OCI-LY3 (cell line): Measurements from ENCODE around the gene CSKMT.
"Not testable (repeated sequence)": the region's sequence is repeated elsewhere in the genome, so short reads cannot be mapped to it uniquely, and the experiment has no call there.

Source experiments
- H2AFZ ChIP-seq: fragments of 200-600, 300-600 bp; shearing (Covaris generic); 2 replicates; pipeline ENCODE4 v1.6.0; 2014; ENCODE audit warnings: antibody characterized with exemption, low read depth, low read length
- H3K27ac ChIP-seq: fragments of 200-600, 300-600 bp; sonication (generic); 2 replicates; pipeline ENCODE4 v1.5.1; 2014; ENCODE audit warnings: mild to moderate bottlenecking, low read length, moderate library complexity, mixed read lengths
- H3K27me3 ChIP-seq: fragments of 200-600, 300-600 bp; sonication (generic); 2 replicates; pipeline ENCODE4 v1.6.1; 2014; ENCODE audit warnings: low read depth, low read length, mixed read lengths
- H3K36me3 ChIP-seq: fragments of 200-600, 300-600 bp; sonication (generic); replicated peaks from 2 replicates; pipeline ENCODE3; 2014; ENCODE audit warnings: low read depth, low read length, mixed read lengths
- H3K4me1 ChIP-seq: fragments of 300-600, 200-600 bp; sonication (generic); 2 replicates; pipeline ENCODE4 v1.6.1; 2014; ENCODE audit warnings: low read length, mixed read lengths
- H3K4me2 ChIP-seq: fragments of 200-600, 300-600 bp; sonication (generic); 2 replicates; pipeline ENCODE4 v1.6.1; 2014; ENCODE audit warnings: low read length, mixed read lengths
- H3K4me3 ChIP-seq: fragments of 300-600, 200-600 bp; sonication (generic); 2 replicates; pipeline ENCODE4 v1.5.1; 2014; ENCODE audit warnings: antibody characterized with exemption, mild to moderate bottlenecking, low read length, moderate library complexity
- H3K79me2 ChIP-seq: fragments of 300-600, 200-600 bp; shearing (Covaris generic); 2 replicates; pipeline ENCODE4 v1.6.1; 2014; ENCODE audit warnings: mild to moderate bottlenecking, low read length, mixed read lengths
- H3K9ac ChIP-seq: fragments of 300-600, 200-600 bp; shearing (Covaris generic); 2 replicates; pipeline ENCODE4 v1.6.0; 2014; ENCODE audit warnings: mild to moderate bottlenecking, low read length, moderate library complexity
- H3K9me3 ChIP-seq: fragments of 200-600, 300-600 bp; shearing (Covaris generic); 2 replicates; pipeline ENCODE4 v1.6.1; 2014; ENCODE audit warnings: low read length, mixed read lengths; ENCODE audit not compliant: insufficient read depth
- H4K20me1 ChIP-seq: fragments of 200-600, 300-600 bp; sonication (generic); 2 replicates; pipeline ENCODE4 v1.6.1; 2016; ENCODE audit warnings: low read length, mixed read lengths; ENCODE audit not compliant: insufficient read depth
- CTCF ChIP-seq: fragments of 200-600, 300-600 bp; sonication (generic); IDR thresholded peaks from 2 replicates; pipeline ENCODE4 v1.5.1; 2014; ENCODE audit warnings: antibody characterized with exemption, low read length, low read depth
- EZH2phosphoT487 ChIP-seq: fragments of 200-600 bp; shearing (Covaris generic); IDR thresholded peaks from 2 replicates; pipeline ENCODE4 v1.6.1; 2018; ENCODE audit warnings: antibody characterized with exemption, mixed run types, low read depth

Gene CSKMT

DNA sequence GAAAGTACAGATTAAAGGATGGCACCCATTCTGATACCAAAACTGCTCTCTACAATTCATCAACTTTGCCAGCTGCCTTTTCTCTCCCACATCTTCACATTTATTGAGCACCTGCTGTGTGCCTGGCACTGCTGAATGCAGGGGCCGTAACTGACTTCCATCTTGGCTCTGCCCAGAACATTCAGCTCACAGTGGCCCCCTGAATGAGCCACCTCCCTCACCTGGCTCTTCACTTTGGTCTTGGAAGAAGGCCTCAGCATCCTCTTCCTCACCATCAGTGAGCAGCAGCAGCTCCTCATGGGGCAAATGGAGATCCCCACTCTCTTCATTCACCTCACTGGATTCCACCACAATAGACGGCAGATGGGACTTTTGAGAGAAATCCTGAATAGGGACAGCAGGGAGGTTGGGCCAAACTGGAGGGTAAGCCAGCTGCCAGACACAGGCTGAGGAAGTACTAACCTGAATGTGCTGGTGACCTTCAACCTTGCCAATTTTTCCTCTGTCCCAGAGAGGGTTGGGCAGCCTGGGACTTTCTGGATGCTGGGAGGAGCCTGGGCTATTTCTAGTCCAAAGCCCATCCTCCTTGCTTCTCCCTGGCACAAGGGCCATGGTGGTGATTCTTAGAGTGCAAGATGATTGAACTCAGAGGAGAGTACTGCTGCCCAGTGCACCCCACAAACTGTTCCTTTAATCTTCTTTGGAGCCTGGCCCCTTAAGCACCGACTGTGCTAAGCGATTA, 4.5 kb downstream of the CSKMT start:
- peak overlapping the region; percentile 16; the same call in 1 of the 2 replicates for H3K27ac ChIP-seq
- H3K27me3 ChIP-seq = no peaks in the 10 kb centered on the region
- H3K4me1 ChIP-seq = peaks cover 32% of the 10 kb centered on the region
- peaks cover 86% of the 10 kb centered on the region for H3K79me2 ChIP-seq
- no peaks in the 10 kb centered on the region for H4K20me1 ChIP-seq
- no peaks in the 10 kb centered on the region for H3K9me3 ChIP-seq
- H3K36me3 ChIP-seq = peaks cover 38% of the 10 kb centered on the region
- no peak for TF ChIP-seq CTCF
- no peak for TF ChIP-seq EZH2phosphoT487
- H3K9ac ChIP-seq = no peak overlapping the region
- H2AFZ ChIP-seq = no peak overlapping the region
- no peak overlapping the region for H3K4me2 ChIP-seq
- H3K4me3 ChIP-seq = no peak overlapping the region

- Histone ChIP-seq H3K4me3 (peak overlapping the region; percentile 86), H3K9me3 (no peaks in the 10 kb centered on the region), H3K9ac (peak overlapping the region; percentile 85), H3K4me2 (peak overlapping the region; percentile 85), H4K20me1 (no peaks in the 10 kb centered on the region), H3K4me1 (peaks cover 32% of the 10 kb centered on the region), H3K79me2 (peaks cover 75% of the 10 kb centered on the region), H2AFZ (peak overlapping the region; percentile 74), H3K27me3 (no peaks in the 10 kb centered on the region), H3K36me3 (peaks cover 32% of the 10 kb centered on the region), H3K27ac (peak overlapping the region; percentile 76)
- TF ChIP-seq EZH2phosphoT487 (no peak), CTCF (no peak)
Observed at GRCh38 chr11:62671236-62671607, 6.1 kb downstream of the CSKMT start.

GRCh38 chr11:62671608-62672389, 6.7 kb downstream of the CSKMT start, which contains the start of the genes LBHD1 and UQCC3:
Gene LBHD1, minus strand, starts transcription at chr11:62672267. Its CDS starts 2,236 bp downstream, at chr11:62670031.
Gene UQCC3, plus strand, starts transcription at chr11:62671673. Its CDS starts 73 bp downstream, at chr11:62671746.
- Histone ChIP-seq H3K4me3 (peak within 1 kb of the TSS; percentile 86), H2AFZ (peak within 1 kb of the TSS; percentile 74), H3K4me2 (peak within 1 kb of the TSS; percentile 85), H3K27ac (peak within 1 kb of the TSS; percentile 76), H4K20me1 (no peaks in the 10 kb centered on the region), H3K27me3 (no peaks in the 10 kb centered on the region), H3K9me3 (no peaks in the 10 kb centered on the region), H3K79me2 (peaks cover 75% of the 10 kb centered on the region), H3K9ac (peak within 1 kb of the TSS; percentile 85), H3K36me3 (peaks cover 32% of the 10 kb centered on the region), H3K4me1 (peaks cover 26% of the 10 kb centered on the region)
- TF ChIP-seq CTCF (no peak), EZH2phosphoT487 (no peak)

DNA sequence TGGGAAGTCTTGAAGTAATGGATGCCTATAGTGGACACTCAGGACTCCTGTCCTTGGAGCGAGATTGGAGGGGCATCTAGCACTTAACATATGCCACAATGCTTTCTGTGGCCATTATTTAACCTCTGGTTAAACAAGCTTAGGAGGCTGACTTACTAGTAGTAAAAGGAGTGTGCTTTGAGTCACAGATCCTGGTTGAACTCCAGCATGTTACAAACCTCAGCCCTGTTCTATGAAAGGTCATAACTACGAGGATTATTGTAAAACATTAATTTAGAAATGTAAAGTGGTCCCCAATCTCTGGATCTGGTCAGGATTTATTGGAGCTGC, 8.0 kb downstream of the CSKMT start:
- Histone ChIP-seq H3K9ac (no peak overlapping the region), H3K4me2 (peak overlapping the region; percentile 85), H3K4me3 (no peak overlapping the region), H3K27ac (no peak overlapping the region), H3K79me2 (peaks cover 75% of the 10 kb centered on the region), H3K27me3 (no peaks in the 10 kb centered on the region), H2AFZ (no peak overlapping the region), H3K4me1 (peaks cover 19% of the 10 kb centered on the region), H4K20me1 (no peaks in the 10 kb centered on the region), H3K9me3 (no peaks in the 10 kb centered on the region), H3K36me3 (peaks cover 29% of the 10 kb centered on the region)
- TF ChIP-seq CTCF (no peak), EZH2phosphoT487 (no peak)

DNA sequence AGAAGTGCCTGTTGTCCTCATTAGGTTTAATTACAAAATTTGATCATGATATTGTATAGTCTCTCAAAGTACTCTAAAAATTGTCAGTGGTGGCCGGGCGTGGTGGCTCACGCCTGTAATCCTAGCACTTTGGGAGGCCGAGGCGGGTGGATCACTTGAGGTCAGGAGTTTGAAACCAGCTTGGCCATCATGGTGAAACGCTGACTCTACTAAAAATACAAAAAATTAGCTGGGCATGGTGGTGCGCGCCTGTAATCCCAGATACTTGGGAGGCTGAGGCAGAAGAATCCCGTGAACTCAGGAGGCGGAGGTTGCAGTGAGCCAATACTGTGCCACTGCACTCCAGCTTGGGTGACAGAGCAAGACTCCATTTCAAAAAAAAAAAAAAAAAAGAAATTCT, 10.3 kb downstream of the CSKMT start:
- H3K4me2 ChIP-seq, H3K9me3 ChIP-seq, H3K27ac ChIP-seq, H3K9ac ChIP-seq, H3K4me3 ChIP-seq, H3K27me3 ChIP-seq, H2AFZ ChIP-seq, H4K20me1 ChIP-seq: not testable (repeated sequence)
- H3K79me2 ChIP-seq = peaks cover 71% of the 10 kb centered on the region
- H3K36me3 ChIP-seq = peaks cover 29% of the 10 kb centered on the region
- peaks cover 25% of the 10 kb centered on the region for H3K4me1 ChIP-seq
